Pulmonary artery endothelial cell (primary cell): ENCODE results near the gene SLC10A7. TPM values are rescaled to one million over a fixed set of nuclear protein-coding genes. Genes with fewer than 3 reads are reported as not detected.
"Not testable (repeated sequence)": the region's sequence is repeated elsewhere in the genome, so short reads cannot be mapped to it uniquely, and the experiment has no call there.

Experiments used
- DNase-seq: peaks from one replicate; pipeline ENCODE4 v3.0.0-alpha.2; 2011; ENCODE audit warnings: low read depth, low spot score
- total RNA-seq: library from RNA; depleted of rRNA; stranded (reverse); fragments of >200 nt; gene quantifications from 2 replicates; pipeline ENCODE4 v1.2.3, GENCODE V29; 2014

SLC10A7 gene
- total RNA-seq, 1 donor from 2014 or later: 6.9 TPM

GRCh38 chr4:146359771-146360170 lies 162.0 kb downstream of the SLC10A7 start:
- no peak for DNase-seq

- DNase-seq: not testable (repeated sequence)
Observed at GRCh38 chr4:146350114-146350513, 171.6 kb downstream of the SLC10A7 start.

GRCh38 chr4:146349306-146349705 lies 172.4 kb downstream of the SLC10A7 start:
- no peak for DNase-seq

- no peak for DNase-seq
Observed at GRCh38 chr4:146347822-146348221, 173.9 kb downstream of the SLC10A7 start.

GRCh38 chr4:146346276-146346675 lies 175.5 kb downstream of the SLC10A7 start:
- DNase-seq: no peak

- no peak for DNase-seq
Observed at GRCh38 chr4:146343776-146344175, 178.0 kb downstream of the SLC10A7 start.

- DNase-seq: no peak
Observed at GRCh38 chr4:146343199-146343598, 178.5 kb downstream of the SLC10A7 start.

- DNase-seq: no peak
Observed at GRCh38 chr4:146342600-146343192, 179.0 kb downstream of the SLC10A7 start.

- no peak for DNase-seq
Observed at GRCh38 chr4:146340798-146341197, 180.9 kb downstream of the SLC10A7 start.

GRCh38 chr4:146338512-146338911 lies 183.2 kb downstream of the SLC10A7 start:
- no peak for DNase-seq

GRCh38 chr4:146336410-146336807 lies 185.3 kb downstream of the SLC10A7 start:
- DNase-seq: no peak

- DNase-seq: no peak
Observed at GRCh38 chr4:146335763-146336409, 185.9 kb downstream of the SLC10A7 start.

GRCh38 chr4:146334862-146335449 lies 186.8 kb downstream of the SLC10A7 start:
- no peak for DNase-seq

GRCh38 chr4:146333895-146334262 lies 187.9 kb downstream of the SLC10A7 start:
- no peak for DNase-seq

GRCh38 chr4:146333187-146333894 lies 188.4 kb downstream of the SLC10A7 start:
- DNase-seq: no peak

- DNase-seq: no peak
Observed at GRCh38 chr4:146330392-146330791, 191.3 kb downstream of the SLC10A7 start.

GRCh38 chr4:146329050-146329716 lies 192.6 kb downstream of the SLC10A7 start:
- DNase-seq: peak; percentile 58

- DNase-seq: no peak
Observed at GRCh38 chr4:146327859-146328650, 193.7 kb downstream of the SLC10A7 start.

- DNase-seq: no peak
Observed at GRCh38 chr4:146318894-146319293, 202.8 kb downstream of the SLC10A7 start.

GRCh38 chr4:146317783-146318182 lies 204.0 kb downstream of the SLC10A7 start:
- no peak for DNase-seq

GRCh38 chr4:146315184-146315583 lies 206.6 kb downstream of the SLC10A7 start:
- DNase-seq: no peak
